Endothelial cell (in vitro differentiated cells): ENCODE data around the gene CSF1. TPM values are rescaled to one million over a fixed set of nuclear protein-coding genes. Genes with fewer than 3 reads are reported as not detected.
A peak's percentile ranks its signal among the peaks of the same experiment; 100 is the strongest.
"Not testable (repeated sequence)": the region's sequence is repeated elsewhere in the genome, so short reads cannot be mapped to it uniquely, and the experiment has no call there.

Experiments
- DNase-seq: peaks from one replicate; pipeline ENCODE4 v3.0.0; 2021; ENCODE audit warnings: low spot score
- H3K27ac Mint-ChIP-seq: one replicate; pipeline ENCODE4 v1.8.0; 2021; ENCODE audit warnings: mixed read lengths, inconsistent platforms; ENCODE audit not compliant: unreplicated experiment
- H3K27me3 Mint-ChIP-seq: one replicate; pipeline ENCODE4 v1.8.0; 2021; ENCODE audit warnings: mild to moderate bottlenecking, moderate library complexity, mixed read lengths, inconsistent platforms; ENCODE audit not compliant: unreplicated experiment
- H3K36me3 Mint-ChIP-seq: one replicate; pipeline ENCODE4 v1.8.0; 2021; ENCODE audit warnings: mild to moderate bottlenecking, low read depth, mixed read lengths, inconsistent platforms; ENCODE audit not compliant: unreplicated experiment
- H3K4me1 Mint-ChIP-seq: one replicate; pipeline ENCODE4 v1.8.0; 2021; ENCODE audit warnings: mild to moderate bottlenecking, mixed read lengths, inconsistent platforms; ENCODE audit not compliant: unreplicated experiment
- H3K4me3 Mint-ChIP-seq: one replicate; pipeline ENCODE4 v1.8.0; 2021; ENCODE audit warnings: mild to moderate bottlenecking, mixed read lengths, inconsistent platforms; ENCODE audit not compliant: unreplicated experiment
- H3K9me3 Mint-ChIP-seq: one replicate; pipeline ENCODE4 v1.8.0; 2021; ENCODE audit warnings: mixed read lengths, inconsistent platforms; ENCODE audit not compliant: unreplicated experiment
- CTCF ChIP-seq: fragments of 200-600 bp; sonication (generic); IDR thresholded peaks from one replicate; pipeline ENCODE4 v1.5.0; 2021; ENCODE audit warnings: antibody characterized with exemption; ENCODE audit not compliant: unreplicated experiment
- total RNA-seq: library from RNA; stranded (reverse); fragmentation: NEBNext Ultra II Directional; extraction: Animal tissue kit (Norgen Biotek cat#: 25700); gene quantifications from one replicate; pipeline ENCODE4 v1.2.1, GENCODE V29; 2021; ENCODE audit not compliant: unreplicated experiment

CSF1 gene
- total RNA-seq, 1 donor from 2014 or later = 2.1 TPM

DNA sequence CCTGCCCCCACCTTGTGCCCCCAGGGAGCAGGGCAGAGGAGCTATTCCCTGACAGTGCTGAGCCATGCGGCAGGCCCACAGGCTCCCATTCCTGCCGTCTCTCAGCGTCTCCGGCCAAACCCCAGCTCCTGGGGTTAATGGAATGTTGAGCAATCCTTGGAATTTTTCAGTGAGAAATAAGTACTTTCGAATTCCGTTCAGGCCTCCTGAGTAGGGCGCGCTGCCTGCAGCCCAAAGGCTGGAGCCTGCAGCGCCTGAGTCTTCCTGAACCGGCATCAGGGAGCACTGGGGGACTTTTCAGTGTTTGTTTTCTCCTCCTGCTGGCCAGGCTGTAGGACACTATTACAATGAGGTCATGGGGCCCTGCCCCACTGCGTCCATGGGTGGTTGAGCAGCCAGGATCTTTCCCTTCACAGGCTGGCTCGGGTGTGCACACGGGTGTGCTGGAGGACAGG lies 33.3 kb upstream of the CSF1 start:
- Mint-ChIP-seq H3K4me3 (no peak overlapping the region), H3K36me3 (no peaks in the 10 kb centered on the region), H3K27me3 (no peaks in the 10 kb centered on the region), H3K27ac (no peak overlapping the region), H3K4me1 (peaks cover 35% of the 10 kb centered on the region), H3K9me3 (no peaks in the 10 kb centered on the region)
- TF ChIP-seq CTCF = no peak
- DNase-seq = peak; percentile 30

DNA sequence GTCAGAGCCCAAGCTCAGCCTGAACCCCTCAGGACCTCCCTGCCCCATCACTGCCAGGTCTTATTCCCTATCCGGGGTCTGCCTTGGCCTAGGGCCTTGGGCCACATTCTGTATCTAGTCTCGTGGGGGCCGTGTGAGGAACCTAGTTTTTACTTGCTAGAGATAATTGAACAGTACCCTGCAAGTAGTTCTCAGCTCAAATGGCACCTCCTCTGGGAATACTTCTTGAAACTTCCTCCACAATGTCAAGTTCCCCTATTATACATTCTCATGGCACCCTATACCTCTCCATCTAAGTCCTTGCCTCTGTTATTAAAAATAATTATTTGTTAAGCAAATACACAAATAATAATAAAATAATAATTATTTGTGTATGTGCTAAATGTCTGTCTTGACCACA lies 32.9 kb upstream of the CSF1 start:
- H3K27me3 Mint-ChIP-seq = no peaks in the 10 kb centered on the region
- no peak for TF ChIP-seq CTCF
- no peak for DNase-seq
- no peaks in the 10 kb centered on the region for H3K9me3 Mint-ChIP-seq
- no peaks in the 10 kb centered on the region for H3K36me3 Mint-ChIP-seq
- peaks cover 33% of the 10 kb centered on the region for H3K4me1 Mint-ChIP-seq
- H3K27ac Mint-ChIP-seq = no peak overlapping the region
- no peak overlapping the region for H3K4me3 Mint-ChIP-seq

DNA sequence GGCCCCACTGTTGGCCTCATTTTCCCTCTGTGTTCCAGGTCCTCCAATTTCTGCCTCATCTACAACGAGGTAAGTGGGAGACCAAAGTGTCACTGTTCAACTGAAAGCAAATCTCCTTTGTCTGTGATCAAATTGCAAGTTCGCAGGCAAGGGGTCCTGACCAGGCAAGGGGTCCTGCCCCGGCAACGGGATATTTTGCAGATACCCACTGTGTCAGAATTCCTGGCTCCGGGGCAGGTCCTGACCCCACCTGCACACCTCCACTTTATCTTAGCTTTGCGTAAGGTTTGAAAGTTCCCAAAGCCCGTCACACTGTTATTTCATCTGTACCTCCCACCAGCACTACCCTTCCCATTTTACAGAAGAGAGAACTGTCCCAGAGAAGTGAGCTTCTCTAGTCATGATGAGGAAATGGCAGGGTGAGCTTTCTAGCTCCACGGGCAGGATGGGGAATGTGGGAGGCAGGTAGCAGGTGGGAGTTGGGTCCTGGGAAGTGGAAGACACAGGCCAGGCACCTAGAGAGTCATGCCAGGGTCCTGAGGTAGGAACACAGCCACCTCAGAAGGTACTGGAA lies 32.0 kb upstream of the CSF1 start:
- no peak for DNase-seq

GRCh38 chr1:109879371-109879770 lies 31.3 kb upstream of the CSF1 start:
- not testable (repeated sequence) for H3K9me3 Mint-ChIP-seq, H3K27me3 Mint-ChIP-seq, H3K36me3 Mint-ChIP-seq, H3K4me3 Mint-ChIP-seq, DNase-seq
- Mint-ChIP-seq H3K4me1 (peaks cover 26% of the 10 kb centered on the region), H3K27ac (peak overlapping the region; percentile 36)

More for the DNA sequence above, 32.0 kb upstream of the CSF1 start:
- Mint-ChIP-seq H3K9me3 (no peaks in the 10 kb centered on the region), H3K4me1 (peaks cover 29% of the 10 kb centered on the region), H3K27ac (no peak overlapping the region), H3K36me3 (no peaks in the 10 kb centered on the region), H3K27me3 (no peaks in the 10 kb centered on the region), H3K4me3 (no peak overlapping the region)
- no peak for TF ChIP-seq CTCF

- H3K9me3 Mint-ChIP-seq = no peaks in the 10 kb centered on the region
- no peak for DNase-seq
- H3K27ac Mint-ChIP-seq = no peak overlapping the region
- peaks cover 25% of the 10 kb centered on the region for H3K4me1 Mint-ChIP-seq
- no peaks in the 10 kb centered on the region for H3K27me3 Mint-ChIP-seq
- H3K4me3 Mint-ChIP-seq = no peak overlapping the region
- TF ChIP-seq CTCF = no peak
- no peaks in the 10 kb centered on the region for H3K36me3 Mint-ChIP-seq
Measured at GRCh38 chr1:109879881-109880525, 30.6 kb upstream of the CSF1 start.
